Heart left ventricle (tissue), 13 donors: ENCODE data around the gene PAN3.

Source experiments
- CTCF ChIP-seq, 12 donors: fragments of 200-600 bp; sonication (generic) in 4 of 12; IDR thresholded peaks; one replicate each; pipeline versions ENCODE4 v1.5.0 to v1.8.0; 2018 to 2022; ENCODE audit warnings: antibody characterized with exemption in 12 of 12, mild to moderate bottlenecking in 5 of 12
- POLR2A ChIP-seq, 2 donors: fragments of 450-650 bp; IDR thresholded peaks; one replicate each; pipeline ENCODE4 v1.6.1; 2017; ENCODE audit warnings: antibody characterized with exemption in 2 of 2, mild to moderate bottlenecking in 2 of 2, moderate library complexity in 2 of 2
- donor health status: ischemic (EF 13 %, LVEDD 7.1; RV severe dilation, severe dysfunction).
- donor health status: DM: no; HTN: yes; CAD: no.
- donor health status: DM: no; HTN: no; CAD: no.
- donor health status: ischemic (EF 25% LVEDD 6.9; RV normal size, moderate dysfunction).
- donor health status: ischemic (EF 25% LVEDD 5.7; RV mildly dilated, moderate dysfunction).
- donor health status: ischemic (EF 35%, LVEDD 5.7; RV mildly dilated, moderate dysfunction).
- donor health status: nonischemic (EF 11% LVEDD 7.7; RV severe dilation, severe dysfunction).
- donor health status: DM: yes; HTN: yes; CAD: no.
- donor health status: PGD.
- donor health status: ischemic (EF 29% LVEDD 5.4; RV normal size, mild dysfunction).
- donor health status: nonischemic (EF 23%, LVEDD 6.1; RV moderate dilation, normal function).

- peak in 1 of 12 donors; percentile 20 for TF ChIP-seq CTCF (IDR thresholded peaks at IDR 0.05)
- TF ChIP-seq POLR2A (IDR thresholded peaks at IDR 0.05): no peak
These were observed 60.7 kb downstream of the PAN3 start for GRCh38 chr13:28199089-28199488.
